C4-2B (cell line): ENCODE data around the gene LACTBL1.

Experiments
- CTCF ChIP-seq: fragments of 450-650 bp; conservative IDR thresholded peaks from 2 replicates; pipeline ENCODE4 v1.5.1; 2017; ENCODE audit warnings: mild to moderate bottlenecking
- ZFX ChIP-seq: fragments of 450-650 bp; IDR thresholded peaks from 2 replicates; pipeline ENCODE4 v1.6.1; 2017

GRCh38 chr1:23018661-23019093, 46.0 kb upstream of the LACTBL1 start:
- TF ChIP-seq CTCF (no peak), ZFX (no peak)
